GM21723 (cell line): ENCODE results near the gene SOS1.

Source experiments
- ATAC-seq: cut with Tn5 transposase; IDR thresholded peaks from one replicate; pipeline ENCODE4 v1.9.1; 2021; ENCODE audit warnings: mild to moderate bottlenecking, moderate library complexity; ENCODE audit not compliant: unreplicated experiment

Gene SOS1

GRCh38 chr2:39039072-39039471, 81.8 kb downstream of the SOS1 start:
- no peak for ATAC-seq

- no peak for ATAC-seq
Observed at GRCh38 chr2:39033980-39034379, 86.9 kb downstream of the SOS1 start.

- ATAC-seq, result no peak
Observed at GRCh38 chr2:39027421-39027820, 93.4 kb downstream of the SOS1 start.

GRCh38 chr2:39024833-39025232, 96.0 kb downstream of the SOS1 start:
- ATAC-seq, result no peak

GRCh38 chr2:39023649-39024048, 97.2 kb downstream of the SOS1 start:
- ATAC-seq, result no peak

GRCh38 chr2:39022642-39023235, 98.1 kb downstream of the SOS1 start:
- ATAC-seq, result no peak

GRCh38 chr2:39020383-39020782, 100.5 kb downstream of the SOS1 start:
- ATAC-seq, result no peak

GRCh38 chr2:39018638-39019037, 102.2 kb downstream of the SOS1 start:
- ATAC-seq, result no peak

GRCh38 chr2:39017334-39017733, 103.5 kb downstream of the SOS1 start:
- no peak for ATAC-seq

- ATAC-seq, result no peak
Observed at GRCh38 chr2:39015424-39015823, 105.4 kb downstream of the SOS1 start.

GRCh38 chr2:39013871-39014270, 107.0 kb downstream of the SOS1 start:
- ATAC-seq, result no peak

- no peak for ATAC-seq
Observed at GRCh38 chr2:39008665-39009064, 112.2 kb downstream of the SOS1 start.

GRCh38 chr2:39007875-39008504, 112.9 kb downstream of the SOS1 start:
- no peak for ATAC-seq

GRCh38 chr2:39000552-39000951, 120.3 kb downstream of the SOS1 start:
- no peak for ATAC-seq

- no peak for ATAC-seq
Observed at GRCh38 chr2:38997781-38998180, 123.1 kb downstream of the SOS1 start.

- no peak for ATAC-seq
Observed at GRCh38 chr2:38991899-38992298, 129.0 kb downstream of the SOS1 start.

- ATAC-seq, result no peak
Observed at GRCh38 chr2:38988716-38989115, 132.1 kb downstream of the SOS1 start.

GRCh38 chr2:38982498-38982897, 138.4 kb downstream of the SOS1 start:
- no peak for ATAC-seq

- no peak for ATAC-seq
Observed at GRCh38 chr2:38981670-38982357, 139.0 kb downstream of the SOS1 start.

GRCh38 chr2:38981003-38981669, 139.7 kb downstream of the SOS1 start:
- no peak for ATAC-seq

- no peak for ATAC-seq
Observed at GRCh38 chr2:38978908-38979307, 141.9 kb downstream of the SOS1 start.
